GM21381 (cell line): Measurements from ENCODE around the gene OR10C1.
"Not testable (repeated sequence)": the region's sequence is repeated elsewhere in the genome, so short reads cannot be mapped to it uniquely, and the experiment has no call there.

Experiments
- ATAC-seq: cut with Tn5 transposase; IDR thresholded peaks from one replicate; pipeline ENCODE4 v1.9.1; 2021; ENCODE audit warnings: mild to moderate bottlenecking, moderate library complexity; ENCODE audit not compliant: unreplicated experiment

OR10C1 gene, protein sequence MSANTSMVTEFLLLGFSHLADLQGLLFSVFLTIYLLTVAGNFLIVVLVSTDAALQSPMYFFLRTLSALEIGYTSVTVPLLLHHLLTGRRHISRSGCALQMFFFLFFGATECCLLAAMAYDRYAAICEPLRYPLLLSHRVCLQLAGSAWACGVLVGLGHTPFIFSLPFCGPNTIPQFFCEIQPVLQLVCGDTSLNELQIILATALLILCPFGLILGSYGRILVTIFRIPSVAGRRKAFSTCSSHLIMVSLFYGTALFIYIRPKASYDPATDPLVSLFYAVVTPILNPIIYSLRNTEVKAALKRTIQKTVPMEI

GRCh38 chr6:29439006-29439405 is at the start of gene OR10C1:
TSS of gene OR10C1 (plus strand) at chr6:29439306. CDS start at chr6:29440016, 710 bp downstream.
- ATAC-seq = no peak

DNA sequence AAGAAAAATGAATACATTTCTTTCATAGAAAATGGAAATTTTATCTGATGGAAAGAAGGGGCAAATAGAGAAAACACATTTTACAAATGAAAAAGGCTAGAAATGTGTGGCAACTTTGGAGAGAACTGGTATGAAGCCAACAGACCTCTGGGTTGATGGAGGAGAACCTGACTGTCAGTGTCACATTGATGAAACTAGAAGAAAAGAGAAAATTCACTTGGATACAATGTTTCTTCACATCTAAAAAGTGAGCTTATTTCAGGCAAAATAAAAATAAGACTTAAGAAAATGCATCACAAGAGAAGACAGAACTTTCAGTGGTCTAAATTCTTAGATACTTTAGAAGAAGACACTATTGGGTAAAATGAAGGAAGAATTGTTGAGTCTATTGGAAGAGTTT is 43.8 kb upstream of the OR10C1 start, which contains the start of gene OR12D2:
OR12D2 (plus strand) TSS at position 301 of the 400 bp plus-strand sequence. CDS start 1,069 bp downstream, outside the sequence.
- ATAC-seq = no peak

GRCh38 chr6:29399525-29399924 is 39.6 kb upstream of the OR10C1 start:
- no peak for ATAC-seq

GRCh38 chr6:29403801-29404200 is 35.3 kb upstream of the OR10C1 start:
- ATAC-seq = no peak

DNA sequence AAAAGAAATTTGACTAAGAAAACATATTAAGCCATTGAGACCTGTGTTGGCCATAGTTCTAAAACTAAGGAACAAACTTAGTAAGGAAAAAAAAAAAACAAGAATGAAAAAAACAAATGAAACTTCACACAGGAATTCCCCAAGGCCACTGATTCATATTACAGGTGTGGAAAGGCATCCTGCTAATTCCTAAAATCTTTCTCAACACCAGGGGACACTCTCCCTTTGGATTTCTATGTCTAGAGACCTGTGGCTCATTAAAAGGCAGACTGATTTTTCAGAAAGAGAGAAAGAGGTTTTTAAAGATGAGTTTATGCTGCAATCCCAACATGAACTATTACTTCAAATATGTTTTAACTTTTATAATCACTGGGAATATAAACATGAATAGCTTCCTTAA is 24.5 kb upstream of the OR10C1 start, which contains the start of gene OR12D1:
OR12D1 (plus strand) TSS at position 341 of the 400 bp plus-strand sequence.
- ATAC-seq = no peak

GRCh38 chr6:29419516-29419915 is 19.6 kb upstream of the OR10C1 start:
- no peak for ATAC-seq

GRCh38 chr6:29424168-29424567 is 14.9 kb upstream of the OR10C1 start:
- ATAC-seq = no peak

DNA sequence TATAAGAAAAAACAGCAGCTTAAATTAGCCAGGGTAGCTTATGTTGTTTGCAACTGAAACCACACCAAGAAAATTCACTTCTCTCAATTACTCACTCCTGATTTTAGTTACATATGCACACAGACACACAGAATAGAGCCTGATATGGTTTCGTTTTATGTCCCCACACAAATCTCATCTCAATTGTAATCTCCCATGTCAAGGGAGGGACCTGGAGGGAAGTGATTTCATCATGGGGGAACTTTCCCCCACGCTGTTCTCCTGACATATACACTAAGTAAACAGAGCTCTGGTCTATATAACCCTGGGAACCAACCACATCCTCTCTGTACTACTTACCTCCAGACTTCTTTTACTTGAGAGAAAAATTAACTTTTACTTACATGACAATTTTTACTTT is 14.5 kb upstream of the OR10C1 start:
- no peak for ATAC-seq

- ATAC-seq = no peak
These were observed 14.0 kb upstream of the OR10C1 start for GRCh38 chr6:29425075-29425474.

GRCh38 chr6:29426654-29427053 is 12.5 kb upstream of the OR10C1 start:
- ATAC-seq = no peak

- ATAC-seq = not testable (repeated sequence)
These were observed 2.4 kb upstream of the OR10C1 start for GRCh38 chr6:29436730-29437129.

DNA sequence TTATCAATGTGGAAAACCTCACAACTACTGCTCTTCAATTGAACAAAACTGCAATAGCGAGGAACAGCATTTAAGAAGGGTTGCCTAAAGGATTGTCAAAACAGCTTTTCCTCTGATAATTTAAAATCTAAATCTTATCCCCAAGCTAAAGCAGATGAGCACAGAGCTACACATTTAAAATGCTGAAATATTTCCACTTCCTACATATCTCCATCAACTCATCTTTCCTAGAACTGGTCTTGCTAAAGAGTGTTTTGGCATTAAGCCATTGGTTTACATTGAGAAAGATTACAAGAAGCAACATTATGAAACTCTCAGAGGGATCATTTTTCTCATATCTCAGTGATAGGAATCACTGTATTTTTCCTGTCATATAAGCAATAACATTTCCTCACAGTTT is 3.6 kb downstream of the OR10C1 start:
- no peak for ATAC-seq

GRCh38 chr6:29444031-29444430 is 4.9 kb downstream of the OR10C1 start:
- ATAC-seq = not testable (repeated sequence)

- no peak for ATAC-seq
These were observed 8.6 kb downstream of the OR10C1 start for GRCh38 chr6:29447670-29448069.

DNA sequence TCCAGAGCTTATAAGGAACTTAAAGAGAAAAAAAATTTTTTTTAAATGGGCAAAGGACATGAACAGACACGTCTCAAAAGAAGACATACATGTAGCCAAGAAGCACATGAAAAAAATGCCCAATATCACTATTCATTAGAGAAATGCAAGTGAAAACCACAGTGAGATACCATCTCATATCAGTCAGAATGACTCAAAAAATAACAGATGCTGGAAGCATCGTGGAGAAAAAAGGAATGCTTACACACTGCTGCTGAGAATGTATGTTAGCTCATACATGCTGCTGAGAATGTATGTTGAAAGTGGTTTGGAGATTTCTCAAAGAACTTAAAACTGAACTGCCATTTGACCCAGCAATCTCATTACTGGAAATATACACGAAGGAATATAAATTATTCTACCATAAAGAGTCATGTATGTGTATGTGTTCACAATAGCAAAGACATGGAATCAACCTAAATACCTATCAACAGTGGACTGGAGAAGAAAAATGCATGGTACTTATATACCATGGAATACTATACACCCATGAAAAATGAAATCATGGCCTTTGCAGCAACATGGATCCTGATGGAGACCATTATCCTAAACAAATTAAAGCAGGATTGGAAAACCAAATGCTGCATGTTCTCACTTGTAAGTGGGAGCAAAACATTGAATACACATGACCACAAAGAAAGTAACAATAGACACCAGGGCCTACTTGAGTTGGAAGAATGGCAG is 12.5 kb downstream of the OR10C1 start:
- ATAC-seq = no peak

- no peak for ATAC-seq
These were observed 17.9 kb downstream of the OR10C1 start, which contains the start of the genes OR11A1 and OR2H1 for GRCh38 chr6:29456971-29457370. TSS of gene OR11A1 (minus strand) at chr6:29457071. CDS start at chr6:29427641, 29,430 bp downstream. TSS of gene OR2H1 (plus strand) at chr6:29457155. CDS start at chr6:29461770, 4,615 bp downstream.

- no peak for ATAC-seq
These were observed 22.1 kb downstream of the OR10C1 start for GRCh38 chr6:29461021-29461814.

DNA sequence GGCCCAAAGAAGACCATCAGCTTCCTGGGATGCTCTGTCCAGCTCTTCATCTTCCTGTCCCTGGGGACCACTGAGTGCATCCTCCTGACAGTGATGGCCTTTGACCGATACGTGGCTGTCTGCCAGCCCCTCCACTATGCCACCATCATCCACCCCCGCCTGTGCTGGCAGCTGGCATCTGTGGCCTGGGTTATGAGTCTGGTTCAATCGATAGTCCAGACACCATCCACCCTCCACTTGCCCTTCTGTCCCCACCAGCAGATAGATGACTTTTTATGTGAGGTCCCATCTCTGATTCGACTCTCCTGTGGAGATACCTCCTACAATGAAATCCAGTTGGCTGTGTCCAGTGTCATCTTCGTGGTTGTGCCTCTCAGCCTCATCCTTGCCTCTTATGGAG is 22.9 kb downstream of the OR10C1 start:
- no peak for ATAC-seq

- no peak for ATAC-seq
These were observed 26.2 kb downstream of the OR10C1 start for GRCh38 chr6:29465279-29465678.

- no peak for ATAC-seq
These were observed 26.7 kb downstream of the OR10C1 start for GRCh38 chr6:29465801-29466200.

DNA sequence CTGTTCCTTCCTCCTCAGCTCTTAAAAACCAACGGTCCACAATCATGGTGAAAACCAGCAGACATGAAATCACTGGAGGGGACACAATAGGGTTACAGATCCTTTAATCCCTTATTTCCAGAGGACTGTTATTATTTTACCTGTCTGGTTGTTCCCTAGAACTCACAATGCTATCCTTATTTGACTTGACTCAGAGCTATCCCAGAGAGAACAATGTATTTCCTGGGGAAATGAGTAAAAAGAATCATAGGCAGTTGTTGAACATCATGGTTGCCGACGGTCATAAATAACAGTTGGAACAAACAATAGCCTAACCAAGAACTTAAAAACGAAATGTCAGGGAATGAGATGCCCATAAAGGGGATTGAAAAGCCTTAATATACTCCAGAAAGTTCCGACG is 27.1 kb downstream of the OR10C1 start:
- no peak for ATAC-seq
